ENCODE measurements around the gene PYGM.

Gene PYGM

GRCh38 chr11:64799623-64800302 lies 40.0 kb upstream of the PYGM start:
- peaks cover under 1% of the 10 kb centered on the region for H3K36me3 ChIP-seq (ENCODE audit: control insufficient read depth, insufficient read depth, low read length, severe bottlenecking)
- no peak overlapping the region for H3K4me3 ChIP-seq (ENCODE audit: low read length)
- no peak for DNase-seq (ENCODE audit: low read depth)
- H3K9ac ChIP-seq (ENCODE audit: low read length), result no peak overlapping the region
- no peaks in the 10 kb centered on the region for H3K27me3 ChIP-seq (replicated peaks; ENCODE audit: control insufficient read depth, insufficient read depth, low read length)
- H3K4me1 ChIP-seq (ENCODE audit: control insufficient read depth, insufficient read depth, low read length), result peaks cover 12% of the 10 kb centered on the region
- no peaks in the 10 kb centered on the region for H3K9me3 ChIP-seq (ENCODE audit: control insufficient read depth, low read length)

DNA sequence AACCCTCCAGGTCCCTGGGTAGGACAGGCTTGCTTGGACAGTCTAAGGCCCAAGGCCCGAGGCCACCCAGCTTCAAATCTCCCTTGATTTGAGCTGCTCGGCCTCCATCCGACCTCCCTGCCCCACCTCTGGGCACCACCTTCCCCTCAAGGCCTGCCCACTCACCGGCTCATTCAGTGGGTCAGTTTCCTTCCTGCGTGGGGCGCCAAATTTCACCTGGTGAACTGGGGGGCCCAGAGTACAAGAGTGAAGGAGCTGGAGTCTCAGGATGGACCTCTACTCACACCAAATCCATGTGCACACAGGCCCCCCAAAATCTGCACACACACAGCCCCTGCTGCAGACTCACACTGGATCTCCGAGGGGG lies 39.5 kb upstream of the PYGM start:
- H3K4me1 ChIP-seq (ENCODE audit: control insufficient read depth, insufficient read depth, low read length), result peaks cover 9% of the 10 kb centered on the region
- H3K9me3 ChIP-seq (ENCODE audit: control insufficient read depth, low read length), result no peaks in the 10 kb centered on the region
- no peak overlapping the region for H3K4me3 ChIP-seq (ENCODE audit: low read length)
- no peak overlapping the region for H3K9ac ChIP-seq (ENCODE audit: low read length)
- no peaks in the 10 kb centered on the region for H3K36me3 ChIP-seq (ENCODE audit: control insufficient read depth, insufficient read depth, low read length, severe bottlenecking)
- no peaks in the 10 kb centered on the region for H3K27me3 ChIP-seq (replicated peaks; ENCODE audit: control insufficient read depth, insufficient read depth, low read length)
- no peak for DNase-seq (ENCODE audit: low read depth)

- Histone ChIP-seq H3K9ac (ENCODE audit: low read length) (no peak overlapping the region), H3K27me3 (replicated peaks; ENCODE audit: control insufficient read depth, insufficient read depth, low read length) (no peaks in the 10 kb centered on the region), H3K4me1 (ENCODE audit: control insufficient read depth, insufficient read depth, low read length) (no peaks in the 10 kb centered on the region), H3K4me3 (ENCODE audit: low read length) (no peak overlapping the region), H3K36me3 (ENCODE audit: control insufficient read depth, insufficient read depth, low read length, severe bottlenecking) (no peaks in the 10 kb centered on the region), H3K9me3 (ENCODE audit: control insufficient read depth, low read length) (no peaks in the 10 kb centered on the region)
- no peak for DNase-seq (ENCODE audit: low read depth)
Observed at GRCh38 chr11:64796757-64797541, 37.2 kb upstream of the PYGM start.

- no peaks in the 10 kb centered on the region for H3K36me3 ChIP-seq (ENCODE audit: control insufficient read depth, insufficient read depth, low read length, severe bottlenecking)
Observed at GRCh38 chr11:64796047-64796756, 36.4 kb upstream of the PYGM start.

GRCh38 chr11:64794526-64794925 lies 34.8 kb upstream of the PYGM start:
- Histone ChIP-seq H3K4me1 (ENCODE audit: control insufficient read depth, insufficient read depth, low read length) (no peaks in the 10 kb centered on the region), H3K36me3 (ENCODE audit: control insufficient read depth, insufficient read depth, low read length, severe bottlenecking) (no peaks in the 10 kb centered on the region), H3K4me3 (ENCODE audit: low read length) (no peak overlapping the region), H3K9ac (ENCODE audit: low read length) (no peak overlapping the region), H3K27me3 (replicated peaks; ENCODE audit: control insufficient read depth, insufficient read depth, low read length) (no peaks in the 10 kb centered on the region), H3K9me3 (ENCODE audit: control insufficient read depth, low read length) (no peaks in the 10 kb centered on the region)
- no peak for DNase-seq (ENCODE audit: low read depth)

More at GRCh38 chr11:64796047-64796756, 36.4 kb upstream of the PYGM start:
- Histone ChIP-seq H3K4me3 (ENCODE audit: low read length) (no peak overlapping the region), H3K9me3 (ENCODE audit: control insufficient read depth, low read length) (no peaks in the 10 kb centered on the region), H3K4me1 (ENCODE audit: control insufficient read depth, insufficient read depth, low read length) (no peaks in the 10 kb centered on the region), H3K9ac (ENCODE audit: low read length) (no peak overlapping the region), H3K27me3 (replicated peaks; ENCODE audit: control insufficient read depth, insufficient read depth, low read length) (no peaks in the 10 kb centered on the region)
- no peak for DNase-seq (ENCODE audit: low read depth)

DNA sequence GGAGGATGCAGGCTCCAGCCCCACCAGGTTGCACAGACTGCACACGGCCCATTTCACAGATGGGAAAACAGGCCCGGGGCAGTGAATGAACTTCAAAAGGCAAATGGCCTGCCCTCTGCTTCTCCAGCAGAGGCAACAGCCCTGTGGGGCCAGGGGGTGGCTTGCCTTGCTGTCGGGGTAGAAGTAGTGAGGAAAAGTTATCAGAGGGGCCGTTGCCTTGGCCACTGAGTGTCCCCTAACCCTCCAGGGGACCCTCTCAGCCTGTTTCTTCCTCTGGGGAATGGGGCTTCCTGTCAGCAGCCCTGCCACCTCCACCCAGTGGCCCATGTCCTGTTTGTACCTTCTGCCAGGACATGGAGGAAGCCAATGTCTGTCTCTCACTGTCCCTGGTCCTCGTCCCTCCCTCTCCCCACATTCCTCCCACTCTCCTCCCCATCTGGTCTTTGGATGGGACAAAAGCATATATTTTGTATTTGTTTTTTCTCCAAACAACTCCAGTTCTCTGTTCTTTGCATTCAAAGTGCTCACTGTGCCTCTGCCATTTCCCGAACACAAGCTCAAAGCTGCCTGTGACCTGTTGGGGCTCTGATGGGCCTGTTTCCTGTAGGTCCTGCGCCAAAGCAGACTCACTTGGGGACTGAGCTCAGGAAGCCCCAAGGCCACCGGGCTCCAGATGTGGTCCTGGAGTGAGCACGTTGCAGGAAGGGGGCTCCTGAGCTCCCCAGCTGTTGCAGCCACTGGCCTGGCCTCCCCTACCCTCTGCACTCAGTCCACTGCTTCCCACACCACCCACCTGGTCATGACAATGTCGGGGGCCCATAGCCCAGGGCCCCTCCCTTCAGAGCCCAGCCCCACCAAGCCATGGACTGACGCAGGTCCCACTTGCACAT lies 33.7 kb upstream of the PYGM start:
- Histone ChIP-seq H3K27me3 (replicated peaks; ENCODE audit: control insufficient read depth, insufficient read depth, low read length) (no peaks in the 10 kb centered on the region), H3K9ac (ENCODE audit: low read length) (no peak overlapping the region), H3K4me1 (ENCODE audit: control insufficient read depth, insufficient read depth, low read length) (no peaks in the 10 kb centered on the region), H3K36me3 (ENCODE audit: control insufficient read depth, insufficient read depth, low read length, severe bottlenecking) (no peaks in the 10 kb centered on the region), H3K9me3 (ENCODE audit: control insufficient read depth, low read length) (no peaks in the 10 kb centered on the region), H3K4me3 (ENCODE audit: low read length) (no peak overlapping the region)
- DNase-seq (ENCODE audit: low read depth), result no peak

DNA sequence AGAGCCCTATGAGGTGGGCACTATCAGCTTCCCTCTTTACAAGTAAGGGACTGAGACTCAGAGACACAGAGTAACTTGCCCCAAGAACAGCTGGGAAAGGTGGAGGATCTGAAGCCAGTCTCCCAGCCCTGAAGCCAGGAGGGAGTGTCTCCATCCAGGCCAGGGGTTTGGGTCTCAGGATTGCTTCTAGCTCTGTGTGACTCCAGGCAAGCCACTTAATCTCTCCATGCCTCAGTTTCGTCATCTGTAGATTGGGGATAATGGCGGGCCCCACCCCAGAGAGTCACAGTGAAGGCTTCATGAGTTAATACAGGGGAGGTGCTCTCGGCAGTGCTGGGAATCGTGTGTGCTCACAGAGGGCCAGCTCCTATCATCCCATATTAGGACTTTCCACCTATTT lies 32.7 kb upstream of the PYGM start:
- DNase-seq (ENCODE audit: low read depth), result no peak
- no peaks in the 10 kb centered on the region for H3K27me3 ChIP-seq (replicated peaks; ENCODE audit: control insufficient read depth, insufficient read depth, low read length)
- no peak overlapping the region for H3K4me3 ChIP-seq (ENCODE audit: low read length)
- H3K9me3 ChIP-seq (ENCODE audit: control insufficient read depth, low read length), result no peaks in the 10 kb centered on the region
- H3K36me3 ChIP-seq (ENCODE audit: control insufficient read depth, insufficient read depth, low read length, severe bottlenecking), result no peaks in the 10 kb centered on the region
- H3K4me1 ChIP-seq (ENCODE audit: control insufficient read depth, insufficient read depth, low read length), result peaks cover 2% of the 10 kb centered on the region
- H3K9ac ChIP-seq (ENCODE audit: low read length), result no peak overlapping the region

DNA sequence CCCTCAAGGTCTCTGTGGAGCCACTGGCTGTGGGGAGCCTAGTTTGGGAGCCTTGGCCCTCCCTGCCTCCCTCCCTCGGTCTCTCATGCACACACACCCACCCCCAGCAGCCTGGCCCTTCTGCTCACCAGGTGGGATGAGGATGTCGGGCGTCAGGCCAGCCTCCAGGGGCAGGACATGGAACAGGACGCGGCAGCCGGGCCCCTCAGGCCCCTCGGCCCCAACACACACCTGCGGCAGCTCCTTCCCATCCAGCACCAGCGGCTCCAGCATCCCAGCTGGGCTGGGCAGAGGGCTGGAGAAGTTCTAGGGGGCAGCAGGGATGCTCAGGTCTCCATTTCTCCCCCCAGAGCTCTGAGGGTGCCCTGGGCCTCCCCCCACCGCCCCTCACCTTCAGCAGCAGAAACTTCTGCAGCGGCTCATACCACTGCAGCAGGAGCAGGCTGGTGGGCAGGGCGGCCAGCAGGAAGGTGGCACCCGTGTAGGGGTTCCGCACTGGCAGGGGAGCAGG lies 32.1 kb upstream of the PYGM start:
- H3K9ac ChIP-seq (ENCODE audit: low read length), result no peak overlapping the region
- no peaks in the 10 kb centered on the region for H3K9me3 ChIP-seq (ENCODE audit: control insufficient read depth, low read length)
- H3K4me3 ChIP-seq (ENCODE audit: low read length), result no peak overlapping the region
- DNase-seq (ENCODE audit: low read depth), result no peak
- peaks cover 4% of the 10 kb centered on the region for H3K4me1 ChIP-seq (ENCODE audit: control insufficient read depth, insufficient read depth, low read length)
- H3K27me3 ChIP-seq (replicated peaks; ENCODE audit: control insufficient read depth, insufficient read depth, low read length), result no peaks in the 10 kb centered on the region
- no peaks in the 10 kb centered on the region for H3K36me3 ChIP-seq (ENCODE audit: control insufficient read depth, insufficient read depth, low read length, severe bottlenecking)

DNA sequence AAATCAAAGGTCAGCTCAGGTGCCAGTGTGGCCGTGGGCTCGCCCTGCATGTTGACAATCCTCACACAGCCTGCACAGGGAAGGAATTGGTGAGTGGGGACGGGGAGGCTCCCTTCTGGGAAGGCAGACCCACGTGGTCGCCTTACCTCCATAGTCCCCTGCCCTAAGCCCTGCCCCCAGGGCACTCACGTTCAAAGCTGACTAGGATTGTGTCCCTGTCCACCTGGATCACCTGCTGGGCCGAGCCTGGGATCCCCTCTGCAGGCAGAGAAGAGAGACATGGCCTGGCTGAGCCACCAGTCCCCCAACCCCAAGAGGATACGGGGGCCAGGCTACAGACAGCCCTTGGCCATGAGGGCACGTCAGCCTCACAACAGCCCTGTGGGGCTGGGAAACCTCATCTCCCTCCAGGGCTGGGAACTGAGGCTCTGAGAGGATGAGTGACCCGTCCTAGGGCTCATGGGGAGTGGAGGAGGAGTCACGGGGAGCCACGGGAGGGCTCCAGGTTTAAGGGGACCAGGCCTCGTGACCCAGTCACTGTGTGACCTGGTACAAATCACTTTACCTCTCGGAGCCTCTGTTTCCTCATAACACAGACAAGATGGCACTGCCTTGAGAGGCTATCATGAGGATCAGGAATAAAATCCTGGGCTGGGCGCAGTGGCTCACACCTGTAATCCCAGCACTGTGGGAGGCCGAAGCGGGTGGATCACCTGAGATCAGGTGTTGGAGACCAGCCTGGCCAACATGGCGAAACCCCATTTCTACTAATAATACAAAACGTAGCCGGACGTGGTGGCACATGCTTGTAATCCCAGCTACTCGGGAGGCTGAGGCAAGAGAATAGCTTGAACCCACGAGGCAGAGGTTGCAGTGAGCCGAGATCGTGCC lies 30.7 kb upstream of the PYGM start:
- Histone ChIP-seq H3K4me1 (ENCODE audit: control insufficient read depth, insufficient read depth, low read length) (peaks cover 4% of the 10 kb centered on the region), H3K36me3 (ENCODE audit: control insufficient read depth, insufficient read depth, low read length, severe bottlenecking) (no peaks in the 10 kb centered on the region), H3K9ac (ENCODE audit: low read length) (no peak overlapping the region), H3K4me3 (ENCODE audit: low read length) (no peak overlapping the region), H3K9me3 (ENCODE audit: control insufficient read depth, low read length) (no peaks in the 10 kb centered on the region), H3K27me3 (replicated peaks; ENCODE audit: control insufficient read depth, insufficient read depth, low read length) (no peaks in the 10 kb centered on the region)
- DNase-seq (ENCODE audit: low read depth), result no peak

All from adipocyte (in vitro differentiated cells).